Liver (tissue), 9 donors: ENCODE measurements around the gene NFE2L1. TPM values are rescaled to one million over a fixed set of nuclear protein-coding genes. Genes with fewer than 3 reads are reported as not detected.
A peak's percentile ranks its signal among the peaks of the same experiment; 100 is the strongest.

Experiments
- DNase-seq: peaks from one replicate; pipeline ENCODE4 v3.0.0-alpha.2; 2017; ENCODE audit warnings: low spot score
- H3K27ac ChIP-seq, 2 donors: one replicate each; pipeline ENCODE4 v1.7.0; 2013; ENCODE audit warnings: inconsistent platforms in 2 of 2, low read length in 2 of 2, control low read depth in 1 of 2, low read depth in 1 of 2, mild to moderate bottlenecking in 1 of 2
- H3K27me3 ChIP-seq, 4 donors: one replicate each; pipeline versions ENCODE4 v1.6.1 to v1.7.0; 2013; ENCODE audit warnings: low read length in 3 of 4, inconsistent platforms in 1 of 4, mild to moderate bottlenecking in 1 of 4, moderate library complexity in 1 of 4; ENCODE audit not compliant: control insufficient read depth in 4 of 4, insufficient read depth in 4 of 4
- H3K36me3 ChIP-seq, 4 donors: one replicate each; pipeline versions ENCODE4 v1.6.1 to v1.7.0; 2013; ENCODE audit warnings: low read length in 3 of 4, mild to moderate bottlenecking in 3 of 4, low read depth in 1 of 4, moderate library complexity in 1 of 4; ENCODE audit not compliant: control insufficient read depth in 4 of 4, insufficient read depth in 3 of 4
- H3K4me1 ChIP-seq, 4 donors: one replicate each; pipeline versions ENCODE4 v1.6.1 to v1.7.0; 2013; ENCODE audit warnings: low read length in 3 of 4, mild to moderate bottlenecking in 3 of 4, moderate library complexity in 1 of 4; ENCODE audit not compliant: control insufficient read depth in 4 of 4, insufficient read depth in 4 of 4
- H3K4me3 ChIP-seq, 3 donors: one replicate each; pipeline versions ENCODE4 v1.6.1 to v1.7.0; 2013; ENCODE audit warnings: low read length in 3 of 3, control low read depth in 1 of 3, low read depth in 1 of 3, mild to moderate bottlenecking in 1 of 3
- H3K9ac ChIP-seq, 2 donors: one replicate each; pipeline ENCODE4 v1.7.0; 2013; ENCODE audit warnings: low read length in 2 of 2, mild to moderate bottlenecking in 2 of 2, moderate library complexity in 2 of 2, control low read depth in 1 of 2, low read depth in 1 of 2
- H3K9me3 ChIP-seq, 4 donors: one replicate each; pipeline versions ENCODE4 v1.6.1 to v1.7.0; 2013; ENCODE audit warnings: low read length in 3 of 4; ENCODE audit not compliant: control insufficient read depth in 4 of 4
- EGR1 ChIP-seq, 2 donors: IDR thresholded peaks; 2 replicates each; pipeline ENCODE4 v1.6.1; 2016 to 2018; ENCODE audit warnings: antibody characterized with exemption in 2 of 2, low read depth in 2 of 2
- FOXA1 ChIP-seq: IDR thresholded peaks from 2 replicates; pipeline ENCODE4 v1.6.1; 2016; ENCODE audit warnings: antibody characterized with exemption
- FOXA2 ChIP-seq: IDR thresholded peaks from 2 replicates; pipeline ENCODE4 v1.6.1; 2016; ENCODE audit warnings: antibody characterized with exemption
- GABPA ChIP-seq, 2 donors: IDR thresholded peaks in 1 of 2; conservative IDR thresholded peaks in 1 of 2; 2 replicates each; pipeline ENCODE4 v1.6.1; 2016; ENCODE audit warnings: antibody characterized with exemption in 2 of 2, mild to moderate bottlenecking in 1 of 2, moderate library complexity in 1 of 2
- HNF4A ChIP-seq, 2 donors: conservative IDR thresholded peaks; 2 replicates each; pipeline ENCODE4 v1.6.1; 2016; ENCODE audit warnings: antibody characterized with exemption in 2 of 2, mild to moderate bottlenecking in 2 of 2
- HNF4G ChIP-seq: IDR thresholded peaks from 2 replicates; pipeline ENCODE4 v1.6.1; 2016; ENCODE audit warnings: antibody characterized with exemption
- JUND ChIP-seq, 2 donors: IDR thresholded peaks; 2 replicates each; pipeline ENCODE4 v1.6.1; 2016; ENCODE audit warnings: antibody characterized with exemption in 2 of 2
- RAD21 ChIP-seq, 2 donors: IDR thresholded peaks; 2 replicates each; pipeline ENCODE4 v1.6.1; 2016; ENCODE audit warnings: antibody characterized with exemption in 2 of 2, mild to moderate bottlenecking in 2 of 2
- SP1 ChIP-seq: IDR thresholded peaks from 2 replicates; pipeline ENCODE4 v1.6.1; 2018; ENCODE audit warnings: antibody characterized with exemption, mild to moderate bottlenecking
- TAF1 ChIP-seq: conservative IDR thresholded peaks from 2 replicates; pipeline ENCODE4 v1.6.1; 2016; ENCODE audit warnings: antibody characterized with exemption, mild to moderate bottlenecking
- YY1 ChIP-seq: IDR thresholded peaks from 2 replicates; pipeline ENCODE4 v1.6.1; 2016; ENCODE audit warnings: antibody characterized with exemption, mild to moderate bottlenecking
- WGBS: extraction: QIAGEN DNeasy Blood & Tissue Kit; methylation state at CpG from one replicate; pipeline ENCODE4 v1.1.7; 2013; 5-methylcytosine and 5-hydroxymethylcytosine counted together
- polyA plus RNA-seq, 2 donors: library from polyadenylated mRNA; stranded (reverse) in 1 of 2; unstranded in 1 of 2; fragments of 200-250 nt in 1 of 2; fragments of >200 nt in 1 of 2; fragmentation: Nextera tagmentation in 1 of 2; extraction: Ambion mirVana in 1 of 2; gene quantifications; one replicate each; pipeline versions ENCODE4 v1.2.1 to v1.2.3, GENCODE V29; 2013 to 2015
- total RNA-seq, 2 donors: library from RNA; depleted of rRNA; stranded (reverse); fragments of >200 nt; gene quantifications; one replicate each; pipeline ENCODE4 v1.2.3, GENCODE V29; 2014
- TF ChIP-seq, protein P1 (sequence below): fragments of 150-350 bp; IDR thresholded peaks from 2 replicates; pipeline ENCODE4 v1.5.1; 2017; ENCODE audit warnings: improper control_type of control experiment, low read depth, low read length; ENCODE audit not compliant: missing input control
- TF ChIP-seq, protein P2 (sequence below): IDR thresholded peaks from 2 replicates; pipeline ENCODE4 v1.6.1; 2016; ENCODE audit warnings: antibody characterized with exemption
- TF ChIP-seq, protein P3 (sequence below): IDR thresholded peaks from 2 replicates; pipeline ENCODE4 v1.6.1; 2016; ENCODE audit warnings: antibody characterized with exemption
- donor health status: healthy.
- donor health status: healthy.
- donor health status: healthy.
- donor health status: healthy.
- donor health status: healthy.

Gene NFE2L1
- total and polyA plus RNA-seq, 4 donors: 14.3 to 79.5 (median 57.6) TPM

DNA sequence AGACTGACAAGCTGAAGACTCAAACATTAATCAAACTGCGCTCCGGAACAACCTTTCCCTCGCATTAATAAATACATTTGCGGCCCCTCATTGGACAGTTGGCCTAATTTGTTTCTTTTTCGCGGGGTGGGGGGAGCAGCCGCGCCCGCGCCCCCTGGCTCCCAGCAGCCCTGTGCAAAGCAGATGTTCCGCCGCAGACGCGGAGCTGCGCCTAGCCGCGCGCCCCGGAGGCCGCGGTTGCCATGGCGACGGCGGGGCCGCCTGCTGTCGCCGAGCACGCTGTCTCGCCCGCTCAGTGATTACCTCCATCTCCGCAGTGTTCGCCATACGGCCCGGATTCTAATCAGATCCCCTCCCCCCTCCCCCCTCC is 36.0 kb upstream of the NFE2L1 start:
- Histone ChIP-seq H3K9ac (no peak overlapping the region), H3K4me1 (peaks cover 2 to 11% (median 8%) of the 10 kb centered on the region in 4 donors), H3K4me3 (peak overlapping the region in 1 of 3 donors; percentile 31), H3K36me3 (no peaks in the 10 kb centered on the region), H3K27me3 (peaks cover 0 to 14% (median 1%) of the 10 kb centered on the region in 4 donors), H3K27ac (no peak overlapping the region), H3K9me3 (peaks cover 0 to 2% (median 0%) of the 10 kb centered on the region in 4 donors)
- 2% methylated on average over 34 of the region's 34 CpGs for WGBS
- peak; percentile 41 for DNase-seq
- TF ChIP-seq TAF1 (no peak), HNF4G (no peak), SP1 (no peak), FOXA2 (no peak)
- TF ChIP-seq, protein P1, sequence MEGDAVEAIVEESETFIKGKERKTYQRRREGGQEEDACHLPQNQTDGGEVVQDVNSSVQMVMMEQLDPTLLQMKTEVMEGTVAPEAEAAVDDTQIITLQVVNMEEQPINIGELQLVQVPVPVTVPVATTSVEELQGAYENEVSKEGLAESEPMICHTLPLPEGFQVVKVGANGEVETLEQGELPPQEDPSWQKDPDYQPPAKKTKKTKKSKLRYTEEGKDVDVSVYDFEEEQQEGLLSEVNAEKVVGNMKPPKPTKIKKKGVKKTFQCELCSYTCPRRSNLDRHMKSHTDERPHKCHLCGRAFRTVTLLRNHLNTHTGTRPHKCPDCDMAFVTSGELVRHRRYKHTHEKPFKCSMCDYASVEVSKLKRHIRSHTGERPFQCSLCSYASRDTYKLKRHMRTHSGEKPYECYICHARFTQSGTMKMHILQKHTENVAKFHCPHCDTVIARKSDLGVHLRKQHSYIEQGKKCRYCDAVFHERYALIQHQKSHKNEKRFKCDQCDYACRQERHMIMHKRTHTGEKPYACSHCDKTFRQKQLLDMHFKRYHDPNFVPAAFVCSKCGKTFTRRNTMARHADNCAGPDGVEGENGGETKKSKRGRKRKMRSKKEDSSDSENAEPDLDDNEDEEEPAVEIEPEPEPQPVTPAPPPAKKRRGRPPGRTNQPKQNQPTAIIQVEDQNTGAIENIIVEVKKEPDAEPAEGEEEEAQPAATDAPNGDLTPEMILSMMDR: no peak
- TF ChIP-seq, protein P2, sequence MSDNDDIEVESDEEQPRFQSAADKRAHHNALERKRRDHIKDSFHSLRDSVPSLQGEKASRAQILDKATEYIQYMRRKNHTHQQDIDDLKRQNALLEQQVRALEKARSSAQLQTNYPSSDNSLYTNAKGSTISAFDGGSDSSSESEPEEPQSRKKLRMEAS: no peak
- TF ChIP-seq, protein P3, sequence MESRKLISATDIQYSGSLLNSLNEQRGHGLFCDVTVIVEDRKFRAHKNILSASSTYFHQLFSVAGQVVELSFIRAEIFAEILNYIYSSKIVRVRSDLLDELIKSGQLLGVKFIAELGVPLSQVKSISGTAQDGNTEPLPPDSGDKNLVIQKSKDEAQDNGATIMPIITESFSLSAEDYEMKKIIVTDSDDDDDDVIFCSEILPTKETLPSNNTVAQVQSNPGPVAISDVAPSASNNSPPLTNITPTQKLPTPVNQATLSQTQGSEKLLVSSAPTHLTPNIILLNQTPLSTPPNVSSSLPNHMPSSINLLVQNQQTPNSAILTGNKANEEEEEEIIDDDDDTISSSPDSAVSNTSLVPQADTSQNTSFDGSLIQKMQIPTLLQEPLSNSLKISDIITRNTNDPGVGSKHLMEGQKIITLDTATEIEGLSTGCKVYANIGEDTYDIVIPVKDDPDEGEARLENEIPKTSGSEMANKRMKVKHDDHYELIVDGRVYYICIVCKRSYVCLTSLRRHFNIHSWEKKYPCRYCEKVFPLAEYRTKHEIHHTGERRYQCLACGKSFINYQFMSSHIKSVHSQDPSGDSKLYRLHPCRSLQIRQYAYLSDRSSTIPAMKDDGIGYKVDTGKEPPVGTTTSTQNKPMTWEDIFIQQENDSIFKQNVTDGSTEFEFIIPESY: no peak

DNA sequence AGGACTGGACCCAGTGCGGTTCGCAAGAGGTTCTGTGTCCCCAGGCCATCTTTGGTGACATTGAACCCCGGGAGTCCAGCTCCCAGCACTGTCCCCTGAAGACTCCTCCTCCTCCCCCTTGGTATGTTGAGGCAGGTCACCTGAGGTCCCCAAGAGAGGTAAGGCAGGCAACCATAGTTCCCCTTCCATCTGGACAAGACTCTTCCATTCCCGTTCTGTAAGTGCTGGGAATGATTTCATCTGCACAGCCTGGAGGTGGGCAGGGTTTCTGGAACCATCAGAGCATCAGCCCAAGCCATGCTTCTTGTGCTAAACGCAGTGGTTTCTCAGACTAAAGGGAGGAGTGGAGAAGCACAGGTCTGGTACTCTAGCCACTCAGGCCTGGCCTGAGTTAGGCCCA is 35.5 kb upstream of the NFE2L1 start:
- H3K27ac ChIP-seq: no peak overlapping the region
- peaks cover 0 to 14% (median 1%) of the 10 kb centered on the region in 4 donors for H3K27me3 ChIP-seq
- TF ChIP-seq HNF4A (conservative IDR thresholded peaks at IDR 0.05) (no peak), RAD21 (IDR thresholded peaks at IDR 0.05) (no peak), YY1 (no peak), FOXA2 (no peak), HNF4G (no peak), GABPA (IDR thresholded peaks at IDR 0.05 in 1 of 2, conservative IDR thresholded peaks at IDR 0.05 in 1 of 2) (no peak), JUND (IDR thresholded peaks at IDR 0.05) (no peak), EGR1 (IDR thresholded peaks at IDR 0.05; ENCODE audit: low read depth in 2 of 2) (no peak), FOXA1 (no peak), TAF1 (no peak)
- TF ChIP-seq, protein P1: no peak
- TF ChIP-seq, protein P2: no peak
- no peak overlapping the region for H3K9ac ChIP-seq
- H3K4me1 ChIP-seq: peaks cover 2 to 11% (median 8%) of the 10 kb centered on the region in 4 donors
- DNase-seq: no peak
- peaks cover 0 to 2% (median 0%) of the 10 kb centered on the region in 4 donors for H3K9me3 ChIP-seq
- H3K36me3 ChIP-seq: no peaks in the 10 kb centered on the region
- 51% methylated on average over 5 of the region's 5 CpGs for WGBS
- H3K4me3 ChIP-seq: no peak overlapping the region
